ENCODE measurements around the gene CD3G.

DNA sequence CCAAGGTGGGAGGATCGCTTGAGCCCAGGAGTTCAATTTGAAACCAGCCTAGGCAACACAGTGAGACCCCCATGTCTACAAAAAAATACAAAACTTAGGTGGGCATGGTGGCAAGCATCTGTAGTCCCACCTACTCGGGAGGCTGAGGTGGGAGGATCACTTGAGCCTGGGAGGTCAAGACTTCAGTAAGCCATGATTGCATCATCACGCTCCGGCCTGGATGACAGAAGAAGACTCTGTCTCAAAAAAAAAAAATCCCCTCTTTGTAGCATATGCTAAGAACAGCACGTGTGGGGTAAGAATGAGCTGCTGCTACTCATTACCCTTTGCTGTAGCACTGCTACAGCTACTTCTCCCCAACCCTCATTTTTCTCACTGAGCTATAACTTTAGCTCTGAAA is 29.7 kb downstream of the CD3G start:
- TF ChIP-seq, protein P1, sequence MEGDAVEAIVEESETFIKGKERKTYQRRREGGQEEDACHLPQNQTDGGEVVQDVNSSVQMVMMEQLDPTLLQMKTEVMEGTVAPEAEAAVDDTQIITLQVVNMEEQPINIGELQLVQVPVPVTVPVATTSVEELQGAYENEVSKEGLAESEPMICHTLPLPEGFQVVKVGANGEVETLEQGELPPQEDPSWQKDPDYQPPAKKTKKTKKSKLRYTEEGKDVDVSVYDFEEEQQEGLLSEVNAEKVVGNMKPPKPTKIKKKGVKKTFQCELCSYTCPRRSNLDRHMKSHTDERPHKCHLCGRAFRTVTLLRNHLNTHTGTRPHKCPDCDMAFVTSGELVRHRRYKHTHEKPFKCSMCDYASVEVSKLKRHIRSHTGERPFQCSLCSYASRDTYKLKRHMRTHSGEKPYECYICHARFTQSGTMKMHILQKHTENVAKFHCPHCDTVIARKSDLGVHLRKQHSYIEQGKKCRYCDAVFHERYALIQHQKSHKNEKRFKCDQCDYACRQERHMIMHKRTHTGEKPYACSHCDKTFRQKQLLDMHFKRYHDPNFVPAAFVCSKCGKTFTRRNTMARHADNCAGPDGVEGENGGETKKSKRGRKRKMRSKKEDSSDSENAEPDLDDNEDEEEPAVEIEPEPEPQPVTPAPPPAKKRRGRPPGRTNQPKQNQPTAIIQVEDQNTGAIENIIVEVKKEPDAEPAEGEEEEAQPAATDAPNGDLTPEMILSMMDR (IDR thresholded peaks at IDR 0.05), result no peak
- TF ChIP-seq POLR2A (IDR thresholded peaks at IDR 0.05), result no peak

Measured in lower leg skin (tissue), 3 donors.